Anterior cingulate cortex (tissue), 58 donors: Measurements from ENCODE around the gene AFP.

Experiments used
- DNase-seq, 58 donors: peaks; one replicate each; lab custom pipeline; 2025; lab: John Stamatoyannopoulos, UW

AFP gene

GRCh38 chr4:73454920-73455319 lies 18.9 kb downstream of the AFP start:
- no peak for DNase-seq

GRCh38 chr4:73456177-73457022 lies 20.4 kb downstream of the AFP start:
- DNase-seq, result no peak

DNA sequence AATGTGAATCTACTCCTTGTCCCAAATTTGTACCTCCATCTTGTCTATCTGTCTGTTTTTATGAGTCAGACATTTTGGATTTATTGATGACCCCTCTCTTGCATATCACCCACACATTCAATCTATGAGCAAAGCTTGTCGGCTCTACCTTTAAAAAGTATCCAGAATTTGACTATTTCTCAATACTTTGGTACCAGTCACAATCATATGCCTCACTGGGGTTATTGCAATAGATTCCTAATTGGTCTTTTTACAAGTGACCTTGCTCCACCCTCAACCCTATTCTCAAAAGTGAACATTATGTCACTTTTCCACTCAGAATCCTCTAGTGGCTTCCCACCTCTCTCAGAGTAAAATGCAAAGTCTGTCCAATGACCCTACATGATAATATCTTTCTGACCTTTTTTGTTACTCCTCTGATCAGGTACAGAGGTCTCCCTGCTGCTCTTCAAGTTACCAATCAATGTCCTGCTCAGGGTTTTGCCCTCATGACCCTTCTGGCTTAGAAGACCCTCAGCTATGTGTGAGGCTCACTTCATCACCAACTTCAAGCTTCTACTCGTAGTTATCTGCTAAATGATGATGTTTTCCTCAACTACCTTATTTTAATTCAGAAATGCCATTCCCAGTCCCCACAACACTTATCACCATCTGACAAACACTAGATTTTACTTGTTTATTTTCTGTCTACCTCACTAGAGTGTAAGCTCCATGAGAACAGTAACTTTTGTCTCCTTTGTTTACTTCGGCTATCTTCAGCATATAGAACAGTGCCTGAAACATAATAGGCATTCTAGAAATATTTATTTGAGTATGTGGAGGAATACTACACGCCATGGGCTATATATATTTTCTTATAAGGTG lies 22.4 kb downstream of the AFP start:
- no peak for DNase-seq

DNA sequence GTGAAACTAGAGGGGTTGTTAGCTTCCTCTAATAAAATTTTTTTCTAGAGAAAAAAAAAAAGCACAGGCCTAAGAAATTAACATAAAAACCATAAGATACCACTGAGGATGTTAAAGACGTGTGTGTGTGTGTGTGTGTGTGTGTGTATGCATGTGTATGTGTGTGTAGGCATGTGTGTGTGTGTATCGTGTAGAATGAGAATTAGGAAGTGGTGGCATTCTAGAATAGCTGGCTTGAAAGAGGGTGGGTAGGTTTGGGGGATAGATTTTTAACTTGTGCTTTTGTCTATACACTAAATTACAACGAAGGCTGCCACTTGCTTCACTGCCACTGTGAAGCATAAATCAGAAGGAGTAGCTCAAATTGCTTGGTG lies 23.0 kb downstream of the AFP start:
- DNase-seq, result no peak

DNA sequence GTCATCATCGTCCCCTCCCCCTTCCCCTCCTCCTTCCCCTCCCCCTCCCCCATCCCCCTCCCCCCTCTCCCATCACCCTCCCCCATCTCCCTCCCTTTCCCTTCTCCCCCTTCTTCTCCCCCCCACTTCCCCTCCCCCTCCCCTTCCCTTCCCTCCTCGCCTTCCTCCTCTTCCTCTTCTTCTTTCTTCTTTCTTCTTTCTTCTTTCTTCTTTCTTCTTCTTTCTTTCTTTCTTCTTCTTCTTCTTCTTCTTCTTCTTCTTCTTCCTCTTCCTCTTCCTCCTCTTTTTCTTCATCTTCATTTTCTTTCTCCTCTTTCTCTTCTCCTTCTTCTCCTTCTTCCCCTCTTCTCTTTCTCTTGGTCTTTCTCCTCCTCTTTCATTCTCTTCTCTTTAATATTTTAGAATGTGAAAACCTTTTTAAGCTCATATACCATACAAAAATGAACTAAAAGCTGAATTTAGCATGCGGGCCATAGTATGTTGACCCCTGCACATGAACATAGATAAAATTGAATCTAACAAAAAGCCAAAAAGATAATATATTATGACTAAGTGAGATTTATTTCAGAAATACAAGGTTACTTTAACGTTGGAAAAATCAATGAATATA lies 25.0 kb downstream of the AFP start:
- DNase-seq, result no peak

DNA sequence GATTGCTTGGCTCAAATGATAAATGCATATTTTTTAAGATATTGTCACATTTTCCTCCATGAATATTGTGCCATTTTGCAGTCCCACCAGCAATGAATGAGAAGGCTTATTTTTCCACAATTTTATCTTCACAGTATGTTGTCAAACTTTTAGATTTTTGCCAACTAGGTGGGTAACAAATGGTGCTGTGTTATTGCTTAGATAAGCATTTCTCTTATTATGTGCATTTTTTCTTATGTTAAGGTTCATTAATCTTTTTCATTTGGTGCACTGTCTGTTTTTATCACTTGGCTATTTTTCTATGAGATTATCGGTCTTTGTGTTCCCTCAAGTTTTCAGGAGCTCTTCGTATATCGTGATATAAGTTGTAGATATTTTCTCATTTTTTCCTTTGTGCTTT lies 32.1 kb downstream of the AFP start:
- no peak for DNase-seq

DNA sequence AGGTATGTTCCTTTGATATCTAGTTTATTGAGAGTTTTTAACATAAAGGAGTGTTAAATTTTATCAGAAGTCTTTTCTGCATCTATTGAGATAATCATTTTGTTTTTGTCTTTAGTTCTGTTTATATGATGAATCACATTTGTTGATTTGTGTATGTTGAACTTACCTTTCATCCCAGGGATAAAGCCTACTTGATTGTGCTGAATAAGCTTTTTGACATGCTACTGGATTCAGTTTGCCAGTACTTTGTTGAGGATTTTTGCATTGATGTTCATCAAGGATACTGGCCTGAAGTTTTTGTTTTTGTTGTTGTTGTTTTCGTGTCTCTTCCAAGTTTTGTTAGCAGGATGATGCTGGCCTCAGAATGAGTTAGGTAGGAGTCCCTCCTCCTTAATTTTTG lies 34.7 kb downstream of the AFP start:
- no peak for DNase-seq

DNA sequence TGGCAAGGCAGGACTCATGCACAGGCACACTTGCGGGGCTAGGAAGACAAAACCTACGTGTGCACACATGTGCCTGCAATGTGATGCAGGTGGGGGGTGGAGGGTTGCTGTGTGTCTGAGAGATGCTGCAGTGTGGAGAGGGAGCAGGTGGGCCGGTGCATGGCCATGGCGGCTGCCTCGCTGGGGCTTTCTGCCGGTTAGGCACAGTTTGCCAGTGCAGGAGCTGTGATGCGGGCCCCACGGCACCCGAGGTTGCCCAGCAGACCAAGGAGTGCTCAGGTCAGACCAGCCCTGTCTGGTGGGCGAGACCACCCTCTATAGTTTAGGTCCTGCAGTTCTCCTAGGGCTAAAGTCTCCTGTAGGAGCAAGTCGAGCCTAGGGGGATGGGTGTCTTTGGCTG lies 41.2 kb downstream of the AFP start:
- DNase-seq, result no peak

DNA sequence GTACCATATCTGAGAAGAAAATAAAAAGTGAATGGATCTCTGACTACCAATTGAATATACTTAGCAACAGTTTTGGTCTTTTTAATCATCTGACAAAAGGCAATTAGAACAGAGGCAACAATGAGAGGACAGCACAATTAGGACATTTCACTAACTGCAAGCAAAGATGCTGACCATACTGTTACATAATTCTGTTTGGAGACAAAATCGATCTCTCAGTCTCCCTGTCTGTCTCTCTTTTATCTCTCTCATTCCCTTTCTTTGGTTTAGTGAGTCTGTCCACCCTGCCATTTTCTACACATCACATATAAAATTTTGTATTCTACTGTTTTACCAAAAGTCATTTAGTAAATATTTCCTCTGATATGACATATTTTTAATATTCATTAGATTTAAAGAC lies 43.3 kb downstream of the AFP start:
- no peak for DNase-seq

DNA sequence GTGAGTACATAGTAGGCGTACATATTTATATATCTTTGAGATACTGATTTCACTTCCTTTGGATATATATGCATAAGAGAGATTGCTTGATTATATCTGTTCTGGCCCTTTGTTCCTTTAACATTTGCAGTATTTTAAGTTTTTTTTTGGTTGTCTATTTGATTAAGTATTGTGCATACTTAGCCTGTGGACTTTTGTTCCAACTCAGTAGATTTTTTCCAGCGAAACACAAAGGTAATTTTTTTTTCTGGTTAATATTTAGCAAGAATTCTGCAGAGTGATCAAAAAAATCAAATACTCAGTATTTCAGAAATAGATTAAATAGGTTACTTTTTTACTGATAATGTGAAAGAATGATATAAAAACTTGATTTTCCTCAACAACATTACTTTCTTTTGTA lies 45.3 kb downstream of the AFP start, which contains the start of gene AFM:
Gene AFM (plus strand): TSS at position 388 of the 400 bp plus-strand sequence. CDS start 31 bp downstream, outside the sequence.
- DNase-seq, result no peak

DNA sequence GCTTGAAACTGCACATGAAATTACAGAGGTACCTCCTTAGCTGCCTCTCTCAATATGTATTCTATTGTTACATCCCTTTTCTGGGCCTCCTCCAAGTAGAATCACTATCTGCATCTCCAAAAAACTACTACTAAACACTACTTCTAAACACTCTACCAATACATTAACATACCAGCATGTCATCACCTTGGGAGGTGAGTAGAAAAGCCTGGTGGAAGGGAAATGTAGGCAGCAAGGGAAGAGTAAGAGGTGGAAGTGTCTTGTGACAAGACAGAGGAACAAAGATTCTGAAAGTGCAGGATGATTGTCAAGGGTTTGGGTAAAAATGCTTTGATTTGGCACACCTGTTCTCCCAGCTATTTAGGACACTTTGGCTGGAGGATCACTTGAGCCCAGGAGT lies 49.1 kb downstream of the AFP start:
- DNase-seq, result no peak

DNA sequence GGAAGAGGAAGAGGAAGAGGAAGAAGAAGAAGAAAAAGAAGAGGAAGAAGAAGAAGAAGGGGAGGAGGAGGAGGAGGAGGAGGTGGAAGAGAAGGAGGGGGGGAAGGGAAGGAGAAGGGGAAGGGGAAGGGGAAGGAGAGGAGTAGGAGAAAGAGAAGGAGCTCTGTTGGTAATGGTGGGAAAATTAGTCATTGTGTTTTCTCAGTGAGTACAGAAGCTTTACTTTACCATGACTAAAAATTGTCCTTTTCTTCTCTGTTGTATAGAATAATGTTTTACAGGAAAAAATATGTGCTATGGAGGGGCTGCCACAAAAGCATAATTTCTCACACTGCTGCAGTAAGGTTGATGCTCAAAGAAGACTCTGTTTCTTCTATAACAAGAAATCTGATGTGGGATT lies 49.6 kb downstream of the AFP start:
- no peak for DNase-seq

DNA sequence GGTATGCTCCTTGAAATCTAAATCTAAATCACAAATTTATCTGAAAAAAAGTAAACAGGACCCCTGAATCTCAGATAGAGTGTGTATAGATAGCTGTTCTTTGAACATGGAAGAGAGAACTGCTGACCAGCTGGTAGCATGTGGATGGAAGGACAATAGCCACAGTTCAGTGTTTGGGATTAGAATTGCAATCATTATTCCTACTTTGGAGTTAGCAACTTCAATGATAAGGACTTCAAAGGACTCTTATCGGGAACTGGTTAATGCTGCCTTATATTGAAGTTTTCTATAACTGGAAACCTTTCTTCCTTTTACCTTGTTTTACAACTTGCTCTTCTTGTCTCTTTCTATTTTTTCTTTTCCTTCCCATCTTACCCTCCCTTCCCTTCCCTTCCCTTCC lies 50.5 kb downstream of the AFP start:
- no peak for DNase-seq

DNA sequence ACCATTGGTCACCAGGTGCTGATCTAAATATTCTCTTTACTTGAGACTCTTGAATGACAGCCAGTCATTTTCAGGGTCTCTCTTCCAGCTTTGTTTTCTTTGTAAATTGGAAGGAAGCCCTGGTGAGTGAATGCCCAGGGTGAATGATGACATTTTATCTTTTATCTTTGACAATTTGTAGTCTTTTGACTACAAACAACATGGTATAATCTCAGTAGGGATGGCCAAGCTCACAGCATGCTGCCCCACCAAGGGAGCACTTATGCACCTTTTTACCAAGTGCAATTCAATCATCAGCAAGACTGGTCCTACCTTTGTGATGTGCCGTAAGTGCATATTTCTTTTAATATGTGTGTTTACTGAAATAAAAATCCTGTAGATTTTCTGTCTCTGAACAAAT lies 51.2 kb downstream of the AFP start:
- no peak for DNase-seq

GRCh38 chr4:73499996-73500765 lies 64.2 kb downstream of the AFP start:
- no peak for DNase-seq

GRCh38 chr4:73501664-73502265 lies 65.7 kb downstream of the AFP start:
- DNase-seq, result no peak

DNA sequence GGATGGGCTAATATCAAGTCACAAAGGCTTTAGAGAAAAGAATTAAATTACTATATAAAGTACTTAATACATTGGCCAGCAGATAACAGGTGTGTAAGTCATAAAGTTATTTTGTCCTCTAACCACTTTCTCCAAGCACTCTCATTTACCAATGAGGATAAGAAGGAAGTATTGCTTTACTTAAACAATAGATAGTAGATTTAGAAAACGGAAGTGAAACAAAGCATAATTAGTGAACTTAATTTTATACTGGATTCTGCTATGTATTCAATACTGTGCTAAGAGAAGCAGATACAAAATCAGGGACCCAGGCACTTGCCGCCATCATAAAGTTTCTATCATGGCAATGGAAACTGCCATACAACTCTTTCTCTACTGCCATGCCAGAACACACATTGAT lies 69.5 kb downstream of the AFP start:
- no peak for DNase-seq
